Cardiac muscle cell (in vitro differentiated cells and primary cell): Measurements from ENCODE around the gene WARS2. TPM values are rescaled to one million over a fixed set of nuclear protein-coding genes. Genes with fewer than 3 reads are reported as not detected.

ENCODE experiments used
- DNase-seq, 2 donors: peaks; one replicate each; pipeline versions ENCODE4 v3.0.0 to v3.0.0-alpha.2; 2010 to 2017; ENCODE audit warnings: low read depth in 1 of 2, low spot score in 1 of 2
- H3K27ac ChIP-seq: fragments of 200-600 bp; sonication (generic); 2 replicates; pipeline ENCODE4 v1.5.1; 2016
- H3K27me3 ChIP-seq: fragments of 200-600 bp; sonication (generic); 2 replicates; pipeline ENCODE4 v1.6.0; 2016; ENCODE audit warnings: control low read depth
- H3K36me3 ChIP-seq: fragments of 200-600 bp; sonication (generic); 2 replicates; pipeline ENCODE4 v1.5.1; 2016; ENCODE audit warnings: control low read depth
- H3K4me1 ChIP-seq: fragments of 200-600 bp; sonication (generic); 2 replicates; pipeline ENCODE4 v1.8.1; 2017; ENCODE audit warnings: low read depth, mild to moderate bottlenecking, mixed run types
- H3K4me3 ChIP-seq: fragments of 200-600 bp; sonication (generic); 2 replicates; pipeline ENCODE4 v1.5.1; 2016; ENCODE audit warnings: mild to moderate bottlenecking
- H3K9me3 ChIP-seq: fragments of 200-600 bp; sonication (generic); 2 replicates; pipeline ENCODE4 v1.5.1; 2017; ENCODE audit warnings: low read depth, mild to moderate bottlenecking, control low read depth
- polyA plus RNA-seq: library from polyadenylated mRNA; unstranded; fragments of >200 nt; fragmentation: Nextera tagmentation; extraction: Ambion mirVana; gene quantifications from 2 replicates; pipeline ENCODE4 v1.2.1, GENCODE V29; 2016
- total RNA-seq: library from RNA; depleted of rRNA; stranded (reverse); fragments of >200 nt; gene quantifications from 2 replicates; pipeline ENCODE4 v1.2.3, GENCODE V29; 2016
- TF ChIP-seq, protein P1 (sequence below): IDR thresholded peaks from 2 replicates; pipeline ENCODE4 v1.5.1; 2012; ENCODE audit warnings: low read depth, mild to moderate bottlenecking, low read length

The WARS2 gene
- total and polyA plus RNA-seq, 2 experiments from 2014 or later = 10.9 to 13.1 TPM

DNA sequence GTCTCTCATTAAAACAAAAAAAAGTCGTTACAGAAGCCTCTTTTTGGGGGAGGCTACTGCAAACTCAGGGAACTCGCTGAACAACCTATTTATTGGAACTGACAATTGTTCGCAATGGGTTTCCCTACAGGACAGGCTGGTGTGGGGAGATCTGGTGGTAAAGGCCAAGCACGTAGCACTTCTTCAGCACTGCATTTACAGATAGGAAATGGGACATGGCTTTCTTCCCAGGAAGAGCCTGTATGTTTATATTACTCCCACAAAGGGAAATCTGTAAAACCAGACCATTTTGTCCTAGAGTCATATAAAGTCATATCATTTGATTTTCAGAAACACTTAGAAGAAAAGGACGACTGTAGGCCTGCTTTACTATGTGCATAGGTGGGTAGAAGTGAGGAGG is 113.5 kb downstream of the WARS2 start:
- H3K9me3 ChIP-seq = no peaks in the 10 kb centered on the region
- H3K4me1 ChIP-seq = no peaks in the 10 kb centered on the region
- H3K36me3 ChIP-seq = no peaks in the 10 kb centered on the region
- no peak for DNase-seq
- no peaks in the 10 kb centered on the region for H3K27me3 ChIP-seq
- no peak overlapping the region for H3K4me3 ChIP-seq
- no peak overlapping the region for H3K27ac ChIP-seq
- TF ChIP-seq, protein P1, sequence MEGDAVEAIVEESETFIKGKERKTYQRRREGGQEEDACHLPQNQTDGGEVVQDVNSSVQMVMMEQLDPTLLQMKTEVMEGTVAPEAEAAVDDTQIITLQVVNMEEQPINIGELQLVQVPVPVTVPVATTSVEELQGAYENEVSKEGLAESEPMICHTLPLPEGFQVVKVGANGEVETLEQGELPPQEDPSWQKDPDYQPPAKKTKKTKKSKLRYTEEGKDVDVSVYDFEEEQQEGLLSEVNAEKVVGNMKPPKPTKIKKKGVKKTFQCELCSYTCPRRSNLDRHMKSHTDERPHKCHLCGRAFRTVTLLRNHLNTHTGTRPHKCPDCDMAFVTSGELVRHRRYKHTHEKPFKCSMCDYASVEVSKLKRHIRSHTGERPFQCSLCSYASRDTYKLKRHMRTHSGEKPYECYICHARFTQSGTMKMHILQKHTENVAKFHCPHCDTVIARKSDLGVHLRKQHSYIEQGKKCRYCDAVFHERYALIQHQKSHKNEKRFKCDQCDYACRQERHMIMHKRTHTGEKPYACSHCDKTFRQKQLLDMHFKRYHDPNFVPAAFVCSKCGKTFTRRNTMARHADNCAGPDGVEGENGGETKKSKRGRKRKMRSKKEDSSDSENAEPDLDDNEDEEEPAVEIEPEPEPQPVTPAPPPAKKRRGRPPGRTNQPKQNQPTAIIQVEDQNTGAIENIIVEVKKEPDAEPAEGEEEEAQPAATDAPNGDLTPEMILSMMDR = no peak

- DNase-seq = no peak
- TF ChIP-seq, protein P1 = no peak
Measured at GRCh38 chr1:119015547-119015946, 124.9 kb downstream of the WARS2 start.

GRCh38 chr1:119012383-119012782 is 128.1 kb downstream of the WARS2 start:
- Histone ChIP-seq H3K27me3 (peaks cover 49% of the 10 kb centered on the region), H3K27ac (no peak overlapping the region), H3K9me3 (no peaks in the 10 kb centered on the region), H3K36me3 (no peaks in the 10 kb centered on the region), H3K4me1 (no peaks in the 10 kb centered on the region), H3K4me3 (no peak overlapping the region)
- TF ChIP-seq, protein P1 = no peak
- no peak for DNase-seq

More at GRCh38 chr1:119015547-119015946, 124.9 kb downstream of the WARS2 start:
- Histone ChIP-seq H3K27me3 (peaks cover 17% of the 10 kb centered on the region), H3K36me3 (no peaks in the 10 kb centered on the region), H3K4me1 (no peaks in the 10 kb centered on the region), H3K4me3 (no peak overlapping the region), H3K27ac (no peak overlapping the region), H3K9me3 (no peaks in the 10 kb centered on the region)

GRCh38 chr1:119011706-119012105 is 128.7 kb downstream of the WARS2 start:
- no peaks in the 10 kb centered on the region for H3K9me3 ChIP-seq
- no peak overlapping the region for H3K27ac ChIP-seq
- H3K27me3 ChIP-seq = peaks cover 55% of the 10 kb centered on the region
- no peak overlapping the region for H3K4me3 ChIP-seq
- TF ChIP-seq, protein P1 = no peak
- H3K4me1 ChIP-seq = no peaks in the 10 kb centered on the region
- no peak for DNase-seq
- no peaks in the 10 kb centered on the region for H3K36me3 ChIP-seq

- TF ChIP-seq, protein P1 = no peak
- Histone ChIP-seq H3K27ac (no peak overlapping the region), H3K4me1 (no peaks in the 10 kb centered on the region), H3K9me3 (no peaks in the 10 kb centered on the region), H3K27me3 (peaks cover 61% of the 10 kb centered on the region), H3K4me3 (no peak overlapping the region), H3K36me3 (no peaks in the 10 kb centered on the region)
- no peak for DNase-seq
Measured at GRCh38 chr1:119011116-119011515, 129.3 kb downstream of the WARS2 start.

GRCh38 chr1:119010201-119010600 is 130.3 kb downstream of the WARS2 start:
- TF ChIP-seq, protein P1 = no peak

More at GRCh38 chr1:119010201-119010600, 130.3 kb downstream of the WARS2 start:
- Histone ChIP-seq H3K36me3 (no peaks in the 10 kb centered on the region), H3K27me3 (peaks cover 70% of the 10 kb centered on the region), H3K4me3 (no peak overlapping the region), H3K27ac (no peak overlapping the region), H3K9me3 (no peaks in the 10 kb centered on the region), H3K4me1 (no peaks in the 10 kb centered on the region)
- no peak for DNase-seq
